Right cardiac atrium (tissue), 5 donors: ENCODE data around the gene GLIS1. TPM values are rescaled to one million over a fixed set of nuclear protein-coding genes. Genes with fewer than 3 reads are reported as not detected.
"Not testable (repeated sequence)": the region's sequence is repeated elsewhere in the genome, so short reads cannot be mapped to it uniquely, and the experiment has no call there.

Experiments used
- ATAC-seq, 2 donors: fragments of 200-7000 bp; cut with Tn5 transposase; one replicate each; pipeline versions ENCODE4 v1.8.0 to v1.9.1; 2020; ENCODE audit warnings: moderate library complexity in 2 of 2, mild to moderate bottlenecking in 1 of 2
- DNase-seq, 3 donors: peaks; one replicate each; pipeline ENCODE4 v3.0.0-alpha.2; 2020
- H3K27ac ChIP-seq: one replicate; pipeline ENCODE4 v1.5.1; 2013; ENCODE audit warnings: mild to moderate bottlenecking, low read length, control low read depth, moderate library complexity
- H3K27me3 ChIP-seq: one replicate; pipeline ENCODE4 v1.6.1; 2013; ENCODE audit not compliant: control insufficient read depth, insufficient read depth
- H3K4me1 ChIP-seq: one replicate; pipeline ENCODE4 v1.6.1; 2013; ENCODE audit warnings: low read length; ENCODE audit not compliant: control insufficient read depth, insufficient read depth
- H3K4me3 ChIP-seq: one replicate; pipeline ENCODE4 v1.5.1; 2013; ENCODE audit warnings: low read length, control low read depth
- H3K9me3 ChIP-seq: one replicate; pipeline ENCODE4 v1.6.1; 2013; ENCODE audit warnings: low read length; ENCODE audit not compliant: control insufficient read depth
- WGBS: extraction: QIAGEN DNeasy Blood & Tissue Kit; methylation state at CpG from one replicate; pipeline ENCODE4 v1.1.7; 2013; 5-methylcytosine and 5-hydroxymethylcytosine counted together
- intact Hi-C, 4 donors: fragments of 100-400 bp; cut with DNase I; formaldehyde crosslinking; loops; one replicate each; pipeline versions ENCODE4 v1.11.0 to v1.14.0; 2022 to 2023
- polyA plus RNA-seq: library from polyadenylated mRNA; stranded (reverse); fragments of 200-250 nt; gene quantifications from one replicate; pipeline ENCODE4 v1.2.3, GENCODE V29; 2013
- total RNA-seq, 4 donors: library from RNA; stranded (reverse); fragmentation: NEBNext Ultra II Directional; extraction: Animal tissue kit (Norgen Biotek cat#: 25700); gene quantifications; one replicate each; pipeline ENCODE4 v1.2.1, GENCODE V29; 2021
- donor health status: healthy with polysubstance abuse.
- donor health status: DM: no; HTN: yes; CAD: no.
- donor health status: DM: no; HTN: no; CAD: no.
- donor health status: DM: no; HTN: yes; CAD: no; lungs with severe emphysema.
- donor health status: DM: yes; HTN: yes; CAD: no.

GLIS1 gene
- total and polyA plus RNA-seq, 5 donors: 0.14 to 0.37 (median 0.35) TPM

GRCh38 chr1:53763911-53764310 lies 24.9 kb upstream of the GLIS1 start:
- intact Hi-C loops: no loop called here
- ATAC-seq: no peak
- WGBS: 95% methylated on average over 2 of the region's 2 CpGs

GRCh38 chr1:53763461-53763860 lies 24.5 kb upstream of the GLIS1 start:
- intact Hi-C loops: no loop called here
- H3K4me1 ChIP-seq: peaks cover 1% of the 10 kb centered on the region
- H3K27ac ChIP-seq: no peak overlapping the region
- 94% methylated on average over 4 of the region's 4 CpGs for WGBS
- no peak for DNase-seq
- ATAC-seq: no peak
- H3K27me3 ChIP-seq: no peaks in the 10 kb centered on the region
- no peaks in the 10 kb centered on the region for H3K9me3 ChIP-seq
- H3K4me3 ChIP-seq: no peak overlapping the region

More at GRCh38 chr1:53763911-53764310, 24.9 kb upstream of the GLIS1 start:
- Histone ChIP-seq H3K27me3 (no peaks in the 10 kb centered on the region), H3K27ac (no peak overlapping the region), H3K9me3 (no peaks in the 10 kb centered on the region), H3K4me3 (no peak overlapping the region), H3K4me1 (peaks cover 1% of the 10 kb centered on the region)
- no peak for DNase-seq

- intact Hi-C loops, H3K27me3 ChIP-seq, H3K9me3 ChIP-seq, H3K4me1 ChIP-seq, ATAC-seq, H3K4me3 ChIP-seq, H3K27ac ChIP-seq, DNase-seq: not testable (repeated sequence)
- 53% methylated on average over 7 of the region's 7 CpGs for WGBS
Measured at GRCh38 chr1:53760497-53760896, 21.5 kb upstream of the GLIS1 start.

GRCh38 chr1:53755874-53756273 lies 16.9 kb upstream of the GLIS1 start:
- Histone ChIP-seq H3K9me3 (no peaks in the 10 kb centered on the region), H3K27ac (no peak overlapping the region), H3K4me3 (no peak overlapping the region), H3K4me1 (no peaks in the 10 kb centered on the region), H3K27me3 (no peaks in the 10 kb centered on the region)
- DNase-seq: no peak
- WGBS: 80% methylated on average over 5 of the region's 5 CpGs
- intact Hi-C loops: loop anchor here in 2 of 4 donors (2.0 to 5.0 kb wide), 2 partner anchors 269 to 271 kb away; no protein-coding TSS in a partner anchor
- no peak for ATAC-seq

- H3K4me3 ChIP-seq: no peak overlapping the region
- no peaks in the 10 kb centered on the region for H3K27me3 ChIP-seq
- no peaks in the 10 kb centered on the region for H3K4me1 ChIP-seq
- WGBS: 49% methylated on average over 6 of the region's 6 CpGs
- intact Hi-C loops: loop anchor here (2.0 to 5.0 kb wide), 2 partner anchors 267 to 270 kb away; no protein-coding TSS in a partner anchor
- H3K27ac ChIP-seq: no peak overlapping the region
- ATAC-seq (peak in 1 of 2 donors; percentile 44), DNase-seq (peak in 1 of 3 donors; percentile 44)
- no peaks in the 10 kb centered on the region for H3K9me3 ChIP-seq
Measured at GRCh38 chr1:53754484-53755312, 15.7 kb upstream of the GLIS1 start.

- Histone ChIP-seq H3K9me3 (no peaks in the 10 kb centered on the region), H3K4me1 (no peaks in the 10 kb centered on the region), H3K27ac (no peak overlapping the region), H3K4me3 (no peak overlapping the region), H3K27me3 (no peaks in the 10 kb centered on the region)
- WGBS: 89% methylated on average over 6 of the region's 6 CpGs
- intact Hi-C loops: loop anchor here in 2 of 4 donors (5.0 kb wide), 1 partner anchor 265 kb away; no protein-coding TSS in a partner anchor
- DNase-seq (no peak), ATAC-seq (no peak)
Measured at GRCh38 chr1:53752281-53752680, 13.3 kb upstream of the GLIS1 start.

- WGBS: 88% methylated on average over 8 of the region's 8 CpGs
- DNase-seq (no peak), ATAC-seq (no peak)
- Histone ChIP-seq H3K27ac (no peak overlapping the region), H3K4me3 (no peak overlapping the region), H3K9me3 (no peaks in the 10 kb centered on the region), H3K27me3 (peaks cover under 1% of the 10 kb centered on the region), H3K4me1 (no peaks in the 10 kb centered on the region)
- intact Hi-C loops: no loop called here
Measured at GRCh38 chr1:53747841-53748240, 8.9 kb upstream of the GLIS1 start.

- DNase-seq: no peak
- ATAC-seq: no peak
- 75% methylated on average over 8 of the region's 8 CpGs for WGBS
- Histone ChIP-seq H3K4me1 (peaks cover 3% of the 10 kb centered on the region), H3K4me3 (no peak overlapping the region), H3K27ac (no peak overlapping the region), H3K27me3 (peaks cover 3% of the 10 kb centered on the region), H3K9me3 (no peaks in the 10 kb centered on the region)
- intact Hi-C loops: no loop called here
Measured at GRCh38 chr1:53740621-53741105, 1.7 kb upstream of the GLIS1 start.

- peaks cover 3% of the 10 kb centered on the region for H3K27me3 ChIP-seq
- H3K4me1 ChIP-seq: peaks cover 3% of the 10 kb centered on the region
- ATAC-seq (peak; percentile 17 to 24), DNase-seq (peak; percentile 23 to 68 (median 61))
- no peaks in the 10 kb centered on the region for H3K9me3 ChIP-seq
- WGBS: 2% methylated on average over 101 of the region's 101 CpGs
- H3K27ac ChIP-seq: no peak overlapping the region
- intact Hi-C loops: no loop called here
- H3K4me3 ChIP-seq: peak overlapping the region; percentile 78
Measured at GRCh38 chr1:53738205-53739108, 507 bp downstream of the GLIS1 start.

- intact Hi-C loops: no loop called here
- ATAC-seq (no peak), DNase-seq (peak in 2 of 3 donors; percentile 22 to 60)
- Histone ChIP-seq H3K4me3 (peak overlapping the region; percentile 78), H3K27ac (no peak overlapping the region), H3K27me3 (peaks cover under 1% of the 10 kb centered on the region), H3K4me1 (peaks cover 3% of the 10 kb centered on the region), H3K9me3 (no peaks in the 10 kb centered on the region)
- 4% methylated on average over 58 of the region's 58 CpGs for WGBS
Measured at GRCh38 chr1:53737648-53738204, 1.2 kb downstream of the GLIS1 start.
